SH-SY5Y (cell line): Measurements from ENCODE around the gene MUC21.

Source experiments
- GATA2 ChIP-seq: IDR thresholded peaks from 2 replicates; pipeline ENCODE4 v1.6.1; 2011; ENCODE audit warnings: mild to moderate bottlenecking, low read depth, low read length
- GATA3 ChIP-seq: IDR thresholded peaks from 2 replicates; pipeline ENCODE4 v1.6.1; 2011; ENCODE audit warnings: low read depth, mild to moderate bottlenecking, low read length, moderate library complexity

MUC21 gene

DNA sequence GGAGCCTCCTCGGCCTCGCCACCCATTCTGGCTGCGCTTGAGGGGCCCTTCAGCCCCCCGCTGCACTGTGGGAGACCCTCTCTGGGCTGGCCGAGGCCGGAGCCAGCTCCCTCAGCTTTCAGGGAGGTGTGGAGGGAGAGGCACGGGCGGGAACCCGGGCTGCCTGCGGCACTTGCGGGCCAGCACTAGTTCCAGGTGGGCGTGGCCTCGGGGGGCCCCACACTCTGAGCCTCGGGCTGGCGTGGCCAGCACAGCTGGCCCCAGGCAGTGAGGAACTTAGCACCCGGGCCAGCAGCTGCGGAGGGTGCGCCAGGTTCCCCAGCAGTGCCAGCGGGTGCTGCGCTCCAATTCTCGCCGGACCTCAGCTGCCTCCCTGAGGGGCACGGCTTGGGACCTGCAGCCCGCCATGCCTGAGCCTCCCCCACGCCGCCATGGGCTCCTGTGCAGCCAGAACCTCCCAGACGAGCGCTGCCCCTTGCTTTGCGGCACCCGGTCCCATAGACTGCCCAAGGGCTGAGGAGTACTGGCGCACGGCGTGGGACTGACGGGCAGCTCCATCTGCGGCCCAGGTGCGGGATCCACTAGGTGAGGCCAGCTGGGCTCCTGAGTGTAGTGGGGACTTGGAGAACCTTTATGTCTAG, 33.3 kb downstream of the MUC21 start:
- TF ChIP-seq GATA3 (no peak), GATA2 (no peak)

DNA sequence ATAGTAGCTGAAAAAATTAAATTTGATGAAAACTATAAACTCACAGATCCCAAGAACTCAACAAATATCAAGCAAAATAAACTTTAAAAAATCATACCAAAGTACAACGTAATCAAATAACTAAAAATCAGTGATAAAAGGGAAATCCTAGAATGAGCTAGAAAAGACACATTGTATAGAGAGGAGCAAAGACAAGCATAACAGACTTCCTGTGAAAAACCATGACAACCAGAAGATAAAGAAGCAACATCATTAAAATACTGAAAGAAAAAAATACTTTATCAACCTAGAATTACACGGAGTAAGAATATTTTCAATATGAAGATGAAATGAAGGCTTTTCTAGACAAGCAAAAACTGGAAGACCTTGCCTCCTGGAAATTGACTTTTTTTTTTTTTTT, 36.5 kb downstream of the MUC21 start:
- TF ChIP-seq GATA3 (no peak), GATA2 (no peak)

DNA sequence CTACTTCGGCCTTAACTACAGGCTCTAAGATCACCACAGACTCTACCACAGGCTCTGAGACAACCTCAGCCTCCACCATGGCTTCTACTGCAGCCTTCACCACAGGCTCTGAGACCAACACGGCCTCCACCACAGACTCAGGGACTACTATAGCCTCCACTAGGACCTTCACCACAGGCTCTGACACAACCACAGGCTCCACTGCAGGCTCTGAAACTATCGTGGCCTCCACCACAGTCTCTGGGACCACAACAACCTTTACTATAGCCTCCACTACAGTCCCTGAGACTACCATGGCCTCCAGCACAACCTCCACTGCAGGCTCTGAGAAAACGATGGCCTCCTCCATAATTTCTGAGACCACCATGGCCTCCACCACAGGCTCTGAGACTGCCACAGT, 42.1 kb downstream of the MUC21 start:
- TF ChIP-seq GATA2 (no peak), GATA3 (no peak)

DNA sequence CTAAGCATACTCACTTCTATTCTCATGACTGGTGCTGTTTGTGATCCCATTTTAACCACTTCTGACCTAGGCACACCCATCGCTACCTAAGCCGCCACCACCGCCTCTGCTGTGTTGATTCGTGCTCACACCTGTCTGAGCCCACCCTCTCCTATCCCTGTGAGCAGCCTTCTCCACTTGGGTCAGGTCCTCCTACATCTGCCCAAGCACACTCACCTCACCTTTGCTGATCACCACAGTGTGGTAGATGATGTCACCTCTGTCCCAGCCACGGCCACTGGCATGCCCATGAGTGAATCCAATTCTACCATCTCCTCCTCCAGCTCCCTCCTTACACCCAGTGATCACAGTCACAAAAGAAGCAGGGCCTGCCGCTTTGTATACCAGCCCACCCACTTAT, 47.6 kb downstream of the MUC21 start:
- TF ChIP-seq GATA2 = no peak
- no peak for TF ChIP-seq GATA3

DNA sequence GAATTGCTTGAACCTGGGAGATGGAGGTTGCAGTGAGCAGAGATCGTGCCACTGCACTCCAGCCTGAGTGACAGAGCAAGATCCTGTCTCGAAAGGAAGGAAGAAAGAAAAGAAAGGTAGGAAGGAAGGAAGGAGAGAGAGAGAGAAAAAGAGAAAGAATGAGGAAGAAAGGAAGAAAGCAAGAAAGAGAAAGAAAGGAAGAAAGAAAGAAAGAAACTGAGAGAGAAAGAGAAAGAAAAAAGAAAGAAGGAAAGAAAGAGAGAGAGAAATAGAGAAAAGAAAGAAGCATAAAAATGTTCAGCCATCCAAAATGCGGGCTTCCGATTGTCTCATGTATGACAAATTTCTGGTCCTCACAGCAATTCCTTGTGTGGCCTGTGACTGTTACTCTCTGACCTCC, 49.6 kb downstream of the MUC21 start:
- no peak for TF ChIP-seq GATA2
- TF ChIP-seq GATA3 = no peak

DNA sequence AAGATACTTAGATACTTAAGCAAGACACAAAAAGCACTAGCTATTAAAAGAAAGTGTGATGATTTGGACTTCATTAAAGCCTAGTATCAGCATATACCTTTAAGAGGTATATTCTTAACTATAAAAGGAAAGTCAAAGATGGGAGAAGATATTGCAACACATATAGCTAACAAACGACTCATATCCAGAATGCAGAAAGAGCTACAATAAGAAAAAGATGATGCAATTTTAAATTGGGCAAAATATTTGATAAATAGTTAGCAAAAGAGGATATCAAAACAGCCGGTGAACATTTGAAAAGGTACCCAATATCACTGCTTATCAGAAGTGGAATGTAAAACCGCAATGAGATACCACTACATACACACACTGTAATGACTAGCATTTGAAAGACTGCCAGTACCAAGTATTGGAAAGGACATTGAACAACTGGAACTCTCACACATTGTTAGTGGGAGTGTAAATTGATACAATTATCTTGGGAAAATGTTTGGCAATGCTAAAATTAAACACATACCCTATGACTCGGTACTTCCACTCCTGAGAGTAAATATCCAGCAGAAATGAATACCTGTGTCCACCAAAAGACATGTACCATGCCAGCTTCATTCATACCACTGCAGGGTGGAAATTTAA, 52.5 kb downstream of the MUC21 start:
- TF ChIP-seq GATA2 (no peak), GATA3 (no peak)

DNA sequence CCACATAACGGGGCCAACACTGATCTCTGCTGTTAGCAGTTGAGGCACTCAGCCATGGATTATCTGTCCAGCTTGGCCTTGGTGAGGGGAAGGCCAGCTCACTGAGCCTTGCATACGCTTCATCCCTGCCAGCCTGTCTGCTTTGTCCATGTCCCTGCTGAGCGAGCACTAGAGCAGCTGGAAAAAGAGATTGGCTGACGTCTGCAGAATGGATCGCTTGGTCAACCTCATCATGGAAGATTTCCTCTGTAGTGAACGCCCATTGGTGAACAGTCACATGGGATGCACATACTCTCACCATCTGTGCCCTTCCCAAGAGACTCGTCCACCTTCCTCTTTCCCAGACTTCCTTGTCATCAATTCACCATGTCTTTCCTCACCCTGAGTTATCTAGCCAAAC, 53.7 kb downstream of the MUC21 start:
- TF ChIP-seq GATA2 = no peak

DNA sequence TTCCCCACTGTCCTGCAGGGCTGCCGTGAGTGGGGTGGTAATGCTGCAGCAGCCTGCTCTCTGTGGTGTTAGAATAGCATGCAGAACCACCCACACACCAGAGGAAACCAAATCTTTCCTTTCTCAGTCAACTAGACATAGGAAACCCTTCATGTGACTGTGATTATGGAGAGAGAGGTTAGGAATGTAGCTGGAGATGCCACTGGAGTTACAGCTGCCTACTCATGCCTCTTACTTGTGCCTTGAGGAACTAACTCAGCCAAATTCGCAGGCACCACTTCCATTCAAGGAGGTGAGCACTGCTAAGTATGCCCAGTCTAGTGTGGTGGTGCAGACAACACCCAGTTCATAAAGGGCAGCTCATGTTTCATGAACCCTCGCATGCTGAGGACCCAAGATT, 54.2 kb downstream of the MUC21 start:
- no peak for TF ChIP-seq GATA3

DNA sequence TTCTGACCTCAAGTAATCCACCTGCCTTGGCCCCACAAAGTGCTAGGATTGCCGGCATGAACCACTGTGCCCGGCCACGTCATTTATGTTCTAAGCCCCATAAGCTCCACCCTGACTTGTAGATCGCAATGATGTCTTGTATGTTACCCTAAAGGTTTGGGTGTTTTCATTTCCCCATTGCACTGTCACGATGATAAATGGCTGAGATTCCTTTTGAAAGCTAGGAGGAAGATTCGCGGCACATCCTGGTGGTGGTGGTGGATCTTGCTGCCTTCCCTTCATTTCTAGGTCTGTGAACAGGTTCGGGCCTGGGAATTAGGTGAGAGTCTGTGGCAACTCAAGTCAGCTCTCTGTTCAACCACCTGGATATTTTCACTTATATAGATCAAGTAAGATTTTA, 55.0 kb downstream of the MUC21 start:
- TF ChIP-seq GATA3 = no peak
- no peak for TF ChIP-seq GATA2
